H1 (cell line): ENCODE data around the gene CRYGS. TPM values are rescaled to one million over a fixed set of nuclear protein-coding genes. Genes with fewer than 3 reads are reported as not detected.

Experiments used
- CTCF ChIA-PET: fragments of 300-600 bp; sonication (Branson Sonifier 250); formaldehyde crosslinking; loops from one replicate; lab custom pipeline; 2021; ENCODE audit not compliant: partially characterized antibody; lab: Charles Lee
- POLR2A ChIA-PET: fragments of 300-600 bp; sonication (Branson Sonifier 250); formaldehyde crosslinking; loops from one replicate; lab custom pipeline; 2021; ENCODE audit warnings: inconsistent platforms; ENCODE audit not compliant: partially characterized antibody; lab: Charles Lee
- DNase-seq, 2 experiments: peaks; one replicate each; pipeline versions ENCODE4 v3.0.0 to v3.0.0-alpha.2; 2010 to 2022; ENCODE audit warnings: low spot score in 2 of 2, low read depth in 1 of 2, mixed read lengths in 1 of 2
- FAIRE-seq: peaks from 2 replicates; lab custom pipeline; 2011; peaks lifted over from hg19 to GRCh38; lab: Jason Lieb, UNC
- H2AFZ ChIP-seq: 2 replicates; pipeline ENCODE4 v1.8.1; 2012; ENCODE audit warnings: low read length, inconsistent platforms
- H2AK5ac ChIP-seq: 2 replicates; pipeline ENCODE4 v1.6.1; 2013; ENCODE audit warnings: low read depth, low read length
- H2BK120ac ChIP-seq: replicated peaks from 2 replicates; pipeline ENCODE3; 2013; ENCODE audit warnings: low read depth, low read length, inconsistent platforms
- H2BK12ac ChIP-seq: 2 replicates; pipeline ENCODE4 v1.6.1; 2013; ENCODE audit warnings: low read depth, low read length
- H2BK15ac ChIP-seq: 2 replicates; pipeline ENCODE4 v1.6.1; 2013; ENCODE audit warnings: low read length
- H2BK20ac ChIP-seq: 2 replicates; pipeline ENCODE4 v1.6.1; 2013; ENCODE audit warnings: low read length
- H2BK5ac ChIP-seq: 2 replicates; pipeline ENCODE4 v1.6.1; 2013; ENCODE audit warnings: low read depth, low read length
- H3K14ac ChIP-seq: 2 replicates; pipeline ENCODE4 v1.6.1; 2013; ENCODE audit warnings: inconsistent platforms; ENCODE audit not compliant: insufficient read length
- H3K18ac ChIP-seq: 2 replicates; pipeline ENCODE4 v1.6.1; 2013; ENCODE audit warnings: low read length; ENCODE audit errors: extremely low read depth
- H3K23ac ChIP-seq: 2 replicates; pipeline ENCODE4 v1.6.1; 2013; ENCODE audit warnings: inconsistent platforms; ENCODE audit not compliant: insufficient read length
- H3K23me2 ChIP-seq: 2 replicates; pipeline ENCODE4 v1.6.1; 2013; ENCODE audit warnings: low read depth, low read length
- H3K27ac ChIP-seq: 2 replicates; pipeline ENCODE4 v1.6.1; 2011; ENCODE audit warnings: low read depth, low read length, inconsistent platforms
- H3K27me3 ChIP-seq, 4 experiments: replicated peaks in 1 of 4; 1 replicate in 1 of 4; 2 replicates in 3 of 4; pipeline versions ENCODE4 v1.6.1 to v1.8.1; 2011 to 2013; ENCODE audit warnings: low read length in 3 of 4, mild to moderate bottlenecking in 3 of 4, inconsistent platforms in 2 of 4, mixed read lengths in 2 of 4, moderate library complexity in 1 of 4; ENCODE audit not compliant: control insufficient read depth in 3 of 4, insufficient read depth in 3 of 4; ENCODE audit errors: extremely low read depth in 1 of 4
- H3K36me3 ChIP-seq, 4 experiments: 2 replicates each; pipeline versions ENCODE4 v1.6.1 to v1.8.1; 2011 to 2013; ENCODE audit warnings: mild to moderate bottlenecking in 4 of 4, low read length in 3 of 4, moderate library complexity in 2 of 4, control low read depth in 1 of 4, inconsistent platforms in 1 of 4; ENCODE audit not compliant: insufficient read depth in 4 of 4, control insufficient read depth in 2 of 4
- H3K4ac ChIP-seq: replicated peaks from 2 replicates; pipeline ENCODE3; 2013; ENCODE audit warnings: low read length, low read depth, mixed read lengths, inconsistent platforms; ENCODE audit not compliant: insufficient read length
- H3K4me1 ChIP-seq, 4 experiments: replicated peaks in 1 of 4; 1 replicate in 1 of 4; 2 replicates in 3 of 4; pipeline versions ENCODE4 v1.6.1 to v1.8.1; 2011 to 2013; ENCODE audit warnings: low read length in 3 of 4, inconsistent platforms in 2 of 4, mixed read lengths in 1 of 4; ENCODE audit not compliant: insufficient read depth in 4 of 4, control insufficient read depth in 3 of 4
- H3K4me2 ChIP-seq, 2 experiments: 2 replicates each; pipeline versions ENCODE4 v1.6.1 to v1.8.1; 2011 to 2013; ENCODE audit warnings: low read depth in 2 of 2, low read length in 2 of 2, control low read depth in 1 of 2, inconsistent platforms in 1 of 2, mild to moderate bottlenecking in 1 of 2; ENCODE audit not compliant: insufficient read depth in 1 of 2
- H3K4me3 ChIP-seq, 4 experiments: fragments of 200-600, 300-600 bp in 1 of 4; sonication (generic), shearing (Covaris generic), sonication (Bioruptor Twin) in 1 of 4; 2 replicates each; pipeline versions ENCODE4 v1.5.1 to v1.8.1; 2011 to 2016; ENCODE audit warnings: low read length in 4 of 4, low read depth in 3 of 4, control low read depth in 2 of 4, inconsistent platforms in 2 of 4, mild to moderate bottlenecking in 2 of 4, mixed read lengths in 1 of 4, moderate library complexity in 1 of 4; ENCODE audit not compliant: insufficient read depth in 2 of 4; ENCODE audit errors: extremely low read depth in 1 of 4
- H3K56ac ChIP-seq: replicated peaks from 2 replicates; pipeline ENCODE3; 2013; ENCODE audit warnings: low read depth, mild to moderate bottlenecking, mixed read lengths, low read length, inconsistent platforms; ENCODE audit not compliant: insufficient read length
- H3K79me1 ChIP-seq: 2 replicates; pipeline ENCODE4 v1.6.1; 2013; ENCODE audit warnings: low read depth, low read length, control low read depth
- H3K79me2 ChIP-seq, 2 experiments: 2 replicates each; pipeline versions ENCODE4 v1.6.1 to v1.8.1; 2012 to 2013; ENCODE audit warnings: low read length in 2 of 2, mild to moderate bottlenecking in 2 of 2, inconsistent platforms in 1 of 2; ENCODE audit not compliant: insufficient read depth in 2 of 2, control insufficient read depth in 1 of 2
- H3K9ac ChIP-seq, 4 experiments: replicated peaks in 1 of 4; 1 replicate in 1 of 4; 2 replicates in 3 of 4; pipeline versions ENCODE4 v1.6.1 to v1.8.1; 2011 to 2013; ENCODE audit warnings: low read depth in 3 of 4, low read length in 3 of 4, control low read depth in 2 of 4, mild to moderate bottlenecking in 2 of 4, moderate library complexity in 2 of 4, inconsistent platforms in 1 of 4; ENCODE audit errors: extremely low read depth in 1 of 4
- H3K9me3 ChIP-seq, 2 experiments: 2 replicates each; pipeline versions ENCODE4 v1.6.1 to v1.8.1; 2012 to 2013; ENCODE audit warnings: mild to moderate bottlenecking in 2 of 2, moderate library complexity in 2 of 2, control low read depth in 1 of 2, inconsistent platforms in 1 of 2, low read depth in 1 of 2, low read length in 1 of 2, mixed read lengths in 1 of 2; ENCODE audit not compliant: insufficient read depth in 2 of 2
- H4K20me1 ChIP-seq, 2 experiments: replicated peaks in 1 of 2; 2 replicates each; pipeline versions ENCODE3 to v1.8.1; 2011 to 2013; ENCODE audit warnings: inconsistent platforms in 2 of 2, low read length in 2 of 2, mild to moderate bottlenecking in 1 of 2; ENCODE audit not compliant: insufficient read depth in 2 of 2, control insufficient read depth in 1 of 2
- H4K5ac ChIP-seq: 2 replicates; pipeline ENCODE4 v1.6.1; 2013; ENCODE audit warnings: low read length, low read depth, mixed read lengths, inconsistent platforms; ENCODE audit not compliant: insufficient read length
- H4K8ac ChIP-seq: 2 replicates; pipeline ENCODE4 v1.8.0; 2013; ENCODE audit warnings: mild to moderate bottlenecking, moderate library complexity, low read length, inconsistent platforms; ENCODE audit not compliant: insufficient read depth; ENCODE audit errors: extremely low read depth
- H4K91ac ChIP-seq: replicated peaks from 2 replicates; pipeline ENCODE3; 2013; ENCODE audit warnings: low read length, mixed read lengths, inconsistent platforms; ENCODE audit not compliant: insufficient read length
- CHD1 ChIP-seq: IDR thresholded peaks from 2 replicates; pipeline ENCODE4 v1.6.1; 2012; ENCODE audit warnings: low read depth, low read length, improper control_type of control experiment
- KDM1A ChIP-seq: fragments of 200-600, 300-600 bp; sonication (generic); IDR thresholded peaks from 2 replicates; pipeline ENCODE4 v1.7.1; 2016; ENCODE audit warnings: mild to moderate bottlenecking, low read length, borderline replicate concordance
- MAX ChIP-seq: IDR thresholded peaks from 2 replicates; pipeline ENCODE4 v1.6.1; 2012; ENCODE audit warnings: inconsistent platforms
- NANOG ChIP-seq: IDR thresholded peaks from 2 replicates; pipeline ENCODE4 v1.6.1; 2011; ENCODE audit warnings: low read length, low read depth, mild to moderate bottlenecking, inconsistent platforms; ENCODE audit not compliant: insufficient read depth, poor library complexity, severe bottlenecking
- POLR2AphosphoS5 ChIP-seq: IDR thresholded peaks from 2 replicates; pipeline ENCODE4 v1.6.1; 2011; ENCODE audit warnings: low read depth, low read length
- RAD21 ChIP-seq, 2 experiments: IDR thresholded peaks in 1 of 2; conservative IDR thresholded peaks in 1 of 2; 2 replicates each; pipeline ENCODE4 v1.6.1; 2011; ENCODE audit warnings: low read depth in 2 of 2, low read length in 2 of 2, improper control_type of control experiment in 1 of 2, inconsistent platforms in 1 of 2, mild to moderate bottlenecking in 1 of 2, moderate library complexity in 1 of 2
- RXRA ChIP-seq: IDR thresholded peaks from 2 replicates; pipeline ENCODE4 v1.6.1; 2011; ENCODE audit warnings: low read depth, mild to moderate bottlenecking, low read length, moderate library complexity; ENCODE audit not compliant: insufficient read depth
- SAP30 ChIP-seq: fragments of 300-600 bp; sonication (generic); IDR thresholded peaks from 2 replicates; pipeline ENCODE4 v1.7.1; 2012; ENCODE audit warnings: low read length, moderate library complexity, mild to moderate bottlenecking, inconsistent platforms; ENCODE audit not compliant: insufficient read depth, insufficient replicate concordance
- SP2 ChIP-seq: IDR thresholded peaks from 2 replicates; pipeline ENCODE4 v1.6.1; 2012; ENCODE audit warnings: mild to moderate bottlenecking, low read length, inconsistent platforms
- SUZ12 ChIP-seq: fragments of 200-600 bp; sonication (generic); IDR thresholded peaks from 2 replicates; pipeline ENCODE4 v1.6.1; 2012; ENCODE audit warnings: mild to moderate bottlenecking, inconsistent platforms, low read length, moderate library complexity, mixed read lengths
- TBP ChIP-seq: IDR thresholded peaks from 2 replicates; pipeline ENCODE4 v1.6.1; 2011; ENCODE audit warnings: low read depth, low read length, improper control_type of control experiment
- WGBS, 2 experiments: shearing (Covaris generic) in 1 of 2; methylation state at CpG; one replicate each; pipeline versions ENCODE4 v1.1.6 to v1.1.7; 2013 to 2015; ENCODE audit warnings: low lambda C conversion rate in 2 of 2, mixed read lengths in 2 of 2, inconsistent platforms in 1 of 2, low coverage in 1 of 2, missing lambda C conversion rate in 1 of 2; ENCODE audit not compliant: insufficient replicate concordance in 2 of 2, insufficient coverage in 1 of 2, insufficient read length in 1 of 2; ENCODE audit errors: extremely low coverage in 1 of 2, missing lambda C conversion rate in 1 of 2; 5-methylcytosine and 5-hydroxymethylcytosine counted together
- polyA plus RNA-seq, 7 experiments: library from polyadenylated mRNA; depleted of rRNA in 3 of 7; stranded (reverse) in 5 of 7; unstranded in 2 of 7; fragments of >200 nt in 5 of 7; fragments of 200-250 nt in 2 of 7; gene quantifications; 1 replicate in 5 of 7; 2 replicates in 1 of 7; 4 replicates in 1 of 7; pipeline versions ENCODE4 v1.2.1 to v1.2.3, GENCODE V29; 2011 to 2013; ENCODE audit warnings: missing spikeins in 2 of 7, mixed read lengths in 2 of 7
- total RNA-seq: library from RNA; stranded (reverse); fragmentation: NEBNext Ultra II Directional; extraction: Animal tissue kit (Norgen Biotek cat#: 25700); gene quantifications from 2 replicates; pipeline ENCODE4 v1.2.1, GENCODE V29; 2021

Gene CRYGS
- total and polyA plus RNA-seq, 2 of the 8 experiments (the other 6 are each of a cell fraction or from before 2014, with no cell fraction given), result 1.5 to 1.8 TPM

- POLR2A ChIA-PET, result interaction anchor here (0.8 to 10.2 kb wide), 6 partner anchors 20 to 201 kb away, joined by 3 to 85 read pairs (median 4); partner anchors contain the start of genes DNAJB11 and EIF4A2
- Histone ChIP-seq H3K23ac (no peak overlapping the region), H3K9me3 (no peaks in the 10 kb centered on the region)
- no peak for FAIRE-seq
- TF ChIP-seq SAP30 (no peak), RAD21 (IDR thresholded peaks at IDR 0.05 in 1 of 2, conservative IDR thresholded peaks at IDR 0.05 in 1 of 2; ENCODE audit: low read depth in 2 of 2, low read length in 2 of 2) (no peak), SP2 (no peak), NANOG (no peak), CHD1 (no peak), TBP (no peak), RXRA (no peak), POLR2AphosphoS5 (no peak), SUZ12 (no peak), KDM1A (no peak), MAX (no peak)
- TF ChIP-seq, all 59 proteins: peak for 0
- CTCF ChIA-PET, result interaction anchor here (0.7 to 23.7 kb wide), 16 partner anchors 8 to 232 kb away, joined by 3 to 333 read pairs (median 3); partner anchors contain the start of genes AHSG and EIF4A2
- Histone ChIP-seq H4K20me1 (no peaks in the 10 kb centered on the region), H2AK5ac (no peak overlapping the region), H3K79me1 (no peaks in the 10 kb centered on the region; the same call in 1 of the 2 replicates), H3K27ac (no peak overlapping the region), H2BK20ac (no peak overlapping the region), H3K56ac (no peak overlapping the region), H3K4ac (no peak overlapping the region), H3K4me1 (no peaks in the 10 kb centered on the region), H2BK5ac (no peak overlapping the region), H3K14ac (no peak overlapping the region), H3K18ac (no peak overlapping the region), H3K4me2 (no peak overlapping the region), H4K5ac (no peak overlapping the region), H2AFZ (no peak overlapping the region), H3K4me3 (no peak overlapping the region), H3K23me2 (no peaks in the 10 kb centered on the region), H2BK12ac (no peak overlapping the region), H3K36me3 (peaks cover 0 to 9% (median 3%) of the 10 kb centered on the region in 4 experiments; a peak in 5 of 8 replicates), H2BK15ac (no peak overlapping the region), H3K9ac (peak overlapping the region in 1 of 4 experiments; percentile 8; a peak in 1 of 7 replicates), H4K8ac (no peak overlapping the region), H3K27me3 (no peaks in the 10 kb centered on the region), H4K91ac (no peak overlapping the region), H3K79me2 (no peaks in the 10 kb centered on the region), H2BK120ac (no peak overlapping the region)
- 87% methylated on average over 5 of the region's 5 CpGs; no CpG with 5 or more reads in 1 of the 2 experiments for WGBS, 2 experiments
- DNase-seq, result no peak
These were observed 45.8 kb upstream of the CRYGS start for GRCh38 chr3:186589856-186590579.
